ENCODE data around the gene PLEKHA4.

DNA sequence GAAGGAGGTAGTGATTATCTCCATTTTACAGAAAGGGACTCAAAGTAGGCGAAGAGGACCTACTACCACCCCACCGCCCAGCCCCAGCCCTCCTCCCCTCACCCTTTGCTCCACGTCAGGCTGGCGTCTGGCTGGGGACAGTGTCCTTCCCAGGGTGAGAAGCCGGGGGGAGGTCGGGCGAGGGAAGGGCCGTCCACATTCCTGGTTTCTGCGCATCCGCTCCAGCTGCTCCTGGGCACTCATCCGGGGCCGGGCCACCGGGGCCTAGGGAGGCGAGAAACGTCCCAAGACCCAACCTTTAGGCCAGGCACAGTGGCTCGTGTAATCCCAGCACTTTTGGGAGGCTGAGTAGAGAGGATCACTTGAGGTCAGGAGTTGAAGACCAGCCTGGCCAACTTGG is 27.4 kb downstream of the PLEKHA4 start:
- TF ChIP-seq POLR2A (IDR thresholded peaks at IDR 0.05) (no peak), POLR2AphosphoS5 (IDR thresholded peaks at IDR 0.05) (no peak), EP300 (IDR thresholded peaks at IDR 0.05) (no peak)
- TF ChIP-seq, protein P1, sequence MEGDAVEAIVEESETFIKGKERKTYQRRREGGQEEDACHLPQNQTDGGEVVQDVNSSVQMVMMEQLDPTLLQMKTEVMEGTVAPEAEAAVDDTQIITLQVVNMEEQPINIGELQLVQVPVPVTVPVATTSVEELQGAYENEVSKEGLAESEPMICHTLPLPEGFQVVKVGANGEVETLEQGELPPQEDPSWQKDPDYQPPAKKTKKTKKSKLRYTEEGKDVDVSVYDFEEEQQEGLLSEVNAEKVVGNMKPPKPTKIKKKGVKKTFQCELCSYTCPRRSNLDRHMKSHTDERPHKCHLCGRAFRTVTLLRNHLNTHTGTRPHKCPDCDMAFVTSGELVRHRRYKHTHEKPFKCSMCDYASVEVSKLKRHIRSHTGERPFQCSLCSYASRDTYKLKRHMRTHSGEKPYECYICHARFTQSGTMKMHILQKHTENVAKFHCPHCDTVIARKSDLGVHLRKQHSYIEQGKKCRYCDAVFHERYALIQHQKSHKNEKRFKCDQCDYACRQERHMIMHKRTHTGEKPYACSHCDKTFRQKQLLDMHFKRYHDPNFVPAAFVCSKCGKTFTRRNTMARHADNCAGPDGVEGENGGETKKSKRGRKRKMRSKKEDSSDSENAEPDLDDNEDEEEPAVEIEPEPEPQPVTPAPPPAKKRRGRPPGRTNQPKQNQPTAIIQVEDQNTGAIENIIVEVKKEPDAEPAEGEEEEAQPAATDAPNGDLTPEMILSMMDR (IDR thresholded peaks at IDR 0.05): no peak

Data from suprapubic skin (tissue), 4 donors.